ENCODE results near the gene TTLL13. TPM values are rescaled to one million over a fixed set of nuclear protein-coding genes. Genes with fewer than 3 reads are reported as not detected.
"Not testable (repeated sequence)": the region's sequence is repeated elsewhere in the genome, so short reads cannot be mapped to it uniquely, and the experiment has no call there.

TTLL13 gene
- total RNA-seq, 1 experiment from 2014 or later: 0.39 TPM

GRCh38 chr15:90271459-90272166, 22.3 kb downstream of the TTLL13 start:
- H3K27me3 ChIP-seq (ENCODE audit: control insufficient read depth, insufficient read depth, low read length): no peaks in the 10 kb centered on the region
- no peak for ATAC-seq
- TF ChIP-seq TCF7L2 (IDR thresholded peaks at IDR 0.05; ENCODE audit: low read depth, low read length): no peak
- no peak for TF ChIP-seq POLR2AphosphoS5 (IDR thresholded peaks at IDR 0.05; ENCODE audit: low read depth, low read length)
- no peak for TF ChIP-seq REST (IDR thresholded peaks at IDR 0.05; ENCODE audit: insufficient read depth in 1 of 2, low read depth in 2 of 2, low read length in 1 of 2)
- BruUV-seq (replicated peaks): TSS peak; percentile 53
- H3K27ac ChIP-seq (ENCODE audit: low read length): no peak overlapping the region
- ChIA-PET CTCF (interaction anchor here (0.5 to 0.6 kb wide), 2 partner anchors 57 to 125 kb away, joined by 4 read pairs; no protein-coding TSS in a partner anchor), POLR2A (no interaction called here)
- peaks cover 19% of the 10 kb centered on the region for H3K4me1 ChIP-seq (ENCODE audit: control insufficient read depth, insufficient read depth, low read length)
- in situ Hi-C loops (cut with HindIII; ENCODE audit: low pct_unique_long_range_greater_than_20kb, low sequenced_read_pairs) (no loop called here), intact Hi-C loops (cut with micrococcal nuclease; ENCODE audit: unreplicated experiment) (no loop called here)
- no peaks in the 10 kb centered on the region for H3K9me3 ChIP-seq (ENCODE audit: control insufficient read depth, insufficient read depth, low read depth, low read length)
- H3K36me3 ChIP-seq (ENCODE audit: control insufficient read depth, insufficient read depth, low read length): peaks cover 18% of the 10 kb centered on the region; the same call in 1 of the 2 replicates
- DNase-seq (ENCODE audit: low read depth, low spot score): no peak
- no peak overlapping the region for H3K4me3 ChIP-seq (ENCODE audit: low read depth in 2 of 2, low read length in 2 of 2)

- H3K27ac ChIP-seq (ENCODE audit: low read length); H3K4me3 ChIP-seq (ENCODE audit: low read depth in 2 of 2, low read length in 2 of 2); intact Hi-C loops (cut with micrococcal nuclease; ENCODE audit: unreplicated experiment): not testable (repeated sequence)
These were observed 29.1 kb downstream of the TTLL13 start for GRCh38 chr15:90278467-90278866.

GRCh38 chr15:90280743-90281142, 31.4 kb downstream of the TTLL13 start:
- POLR2A ChIA-PET; H3K36me3 ChIP-seq (ENCODE audit: control insufficient read depth, insufficient read depth, low read length); DNase-seq (ENCODE audit: low read depth, low spot score); H3K27ac ChIP-seq (ENCODE audit: low read length); H3K9me3 ChIP-seq (ENCODE audit: control insufficient read depth, insufficient read depth, low read depth, low read length); H3K27me3 ChIP-seq (ENCODE audit: control insufficient read depth, insufficient read depth, low read length); H3K4me1 ChIP-seq (ENCODE audit: control insufficient read depth, insufficient read depth, low read length); CTCF ChIA-PET; in situ Hi-C loops (cut with HindIII; ENCODE audit: low pct_unique_long_range_greater_than_20kb, low sequenced_read_pairs); BruUV-seq (replicated peaks); ATAC-seq; intact Hi-C loops (cut with micrococcal nuclease; ENCODE audit: unreplicated experiment); H3K4me3 ChIP-seq (ENCODE audit: low read depth in 2 of 2, low read length in 2 of 2): not testable (repeated sequence)

More at GRCh38 chr15:90278467-90278866, 29.1 kb downstream of the TTLL13 start:
- in situ Hi-C loops (cut with HindIII; ENCODE audit: low pct_unique_long_range_greater_than_20kb, low sequenced_read_pairs); H3K27me3 ChIP-seq (ENCODE audit: control insufficient read depth, insufficient read depth, low read length); ATAC-seq; BruUV-seq (replicated peaks); DNase-seq (ENCODE audit: low read depth, low spot score); H3K36me3 ChIP-seq (ENCODE audit: control insufficient read depth, insufficient read depth, low read length); H3K4me1 ChIP-seq (ENCODE audit: control insufficient read depth, insufficient read depth, low read length); CTCF ChIA-PET; H3K9me3 ChIP-seq (ENCODE audit: control insufficient read depth, insufficient read depth, low read depth, low read length): not testable (repeated sequence)
- POLR2A ChIA-PET: interaction anchor here (0.6 kb wide), 1 partner anchor 277 kb away, joined by 4 read pairs; no protein-coding TSS in a partner anchor

GRCh38 chr15:90281637-90282036, 32.3 kb downstream of the TTLL13 start:
- BruUV-seq (replicated peaks); H3K27ac ChIP-seq (ENCODE audit: low read length); H3K4me1 ChIP-seq (ENCODE audit: control insufficient read depth, insufficient read depth, low read length); ATAC-seq; H3K27me3 ChIP-seq (ENCODE audit: control insufficient read depth, insufficient read depth, low read length); H3K4me3 ChIP-seq (ENCODE audit: low read depth in 2 of 2, low read length in 2 of 2); CTCF ChIA-PET; intact Hi-C loops (cut with micrococcal nuclease; ENCODE audit: unreplicated experiment); DNase-seq (ENCODE audit: low read depth, low spot score); H3K9me3 ChIP-seq (ENCODE audit: control insufficient read depth, insufficient read depth, low read depth, low read length); H3K36me3 ChIP-seq (ENCODE audit: control insufficient read depth, insufficient read depth, low read length); in situ Hi-C loops (cut with HindIII; ENCODE audit: low pct_unique_long_range_greater_than_20kb, low sequenced_read_pairs); POLR2A ChIA-PET: not testable (repeated sequence)
